ENCODE measurements around the gene CCNL2. TPM values are rescaled to one million over a fixed set of nuclear protein-coding genes. Genes with fewer than 3 reads are reported as not detected.

CCNL2 gene
- total and polyA plus RNA-seq, 12 donors, result 53.4 to 893 (median 168) TPM

GRCh38 chr1:1359308-1359663 lies 39.8 kb downstream of the CCNL2 start:
- WGBS, 4 donors, result 50 to 60% (median 57%) methylated on average over 5 to 6 of the region's 6 CpGs
- H3K27me3 ChIP-seq, result peaks cover 7% of the 10 kb centered on the region
- H3K27ac ChIP-seq, result peak overlapping the region in 3 of 5 donors; percentile 67 to 87 (median 72)
- peaks cover 0 to 4% of the 10 kb centered on the region in 2 donors for H3K4me1 ChIP-seq (replicated peaks in 1 of 2)
- H3K9me3 ChIP-seq (replicated peaks in 1 of 3), result no peaks in the 10 kb centered on the region
- H3K36me3 ChIP-seq (replicated peaks in 1 of 2), result no peaks in the 10 kb centered on the region
- no peak for DNase-seq
- TF ChIP-seq POLR2A (IDR thresholded peaks at IDR 0.05), result no peak
- no peak for TF ChIP-seq CTCF (IDR thresholded peaks at IDR 0.05)
- no peak overlapping the region for H3K4me3 ChIP-seq
- intact Hi-C loops (cut with DNase I), result no loop called here

GRCh38 chr1:1358433-1359271 lies 40.5 kb downstream of the CCNL2 start, which contains the start of gene MXRA8:
Gene MXRA8, minus strand, starts transcription at chr1:1358555. Its CDS starts 51 bp downstream, at chr1:1358504.
- H3K9me3 ChIP-seq (replicated peaks in 1 of 3), result no peaks in the 10 kb centered on the region
- H3K4me3 ChIP-seq, result peak within 1 kb of the TSS in 1 of 4 donors; percentile 51
- H3K27me3 ChIP-seq, result peaks cover 13% of the 10 kb centered on the region
- H3K36me3 ChIP-seq (replicated peaks in 1 of 2), result no peaks in the 10 kb centered on the region
- no peak for TF ChIP-seq CTCF (IDR thresholded peaks at IDR 0.05)
- TF ChIP-seq POLR2A (IDR thresholded peaks at IDR 0.05), result no peak
- peaks cover 0 to 4% of the 10 kb centered on the region in 2 donors for H3K4me1 ChIP-seq (replicated peaks in 1 of 2)
- WGBS, 4 donors, result 23 to 47% (median 32%) methylated on average over 10 to 29 of the region's 29 CpGs
- H3K27ac ChIP-seq, result peak within 1 kb of the TSS in 3 of 5 donors; percentile 67 to 87 (median 72)
- DNase-seq, result peak in 4 of 7 donors; percentile 28 to 52 (median 42)
- intact Hi-C loops (cut with DNase I), result no loop called here

GRCh38 chr1:1357871-1358432 lies 41.2 kb downstream of the CCNL2 start:
- Histone ChIP-seq H3K9me3 (replicated peaks in 1 of 3) (no peaks in the 10 kb centered on the region), H3K36me3 (replicated peaks in 1 of 2) (no peaks in the 10 kb centered on the region), H3K27me3 (peaks cover 20% of the 10 kb centered on the region), H3K4me1 (replicated peaks in 1 of 2) (peaks cover 0 to 4% of the 10 kb centered on the region in 2 donors), H3K4me3 (peak overlapping the region in 1 of 4 donors; percentile 51), H3K27ac (peak overlapping the region in 3 of 5 donors; percentile 67 to 87 (median 72))
- TF ChIP-seq CTCF (IDR thresholded peaks at IDR 0.05) (no peak), POLR2A (IDR thresholded peaks at IDR 0.05) (no peak)
- peak in 1 of 7 donors; percentile 12 for DNase-seq
- intact Hi-C loops (cut with DNase I), result no loop called here
- WGBS, 4 donors, result 30 to 45% (median 34%) methylated on average over 17 to 18 of the region's 18 CpGs; no CpG with 5 or more reads in 1 of the 4 donors

- no peaks in the 10 kb centered on the region for H3K9me3 ChIP-seq (replicated peaks in 1 of 3)
- WGBS, 4 donors, result 25 to 53% (median 50%) methylated on average over 5 to 26 of the region's 26 CpGs; no CpG with 5 or more reads in 1 of the 4 donors
- no peaks in the 10 kb centered on the region for H3K36me3 ChIP-seq (replicated peaks in 1 of 2)
- TF ChIP-seq CTCF (IDR thresholded peaks at IDR 0.05), result no peak
- no peak for TF ChIP-seq POLR2A (IDR thresholded peaks at IDR 0.05)
- peak overlapping the region in 3 of 5 donors; percentile 19 to 87 (median 72) for H3K27ac ChIP-seq
- peaks cover 0 to 4% of the 10 kb centered on the region in 2 donors for H3K4me1 ChIP-seq (replicated peaks in 1 of 2)
- DNase-seq, result peak in 3 of 7 donors; percentile 9 to 24 (median 19)
- peak overlapping the region in 1 of 4 donors; percentile 51 for H3K4me3 ChIP-seq
- intact Hi-C loops (cut with DNase I), result no loop called here
- peaks cover 20% of the 10 kb centered on the region for H3K27me3 ChIP-seq
Measured at GRCh38 chr1:1356796-1357401, 42.2 kb downstream of the CCNL2 start.

Measured in adrenal gland (tissue), 12 donors.